WTC11 (cell line): Measurements from ENCODE around the gene MYOM1. TPM values are rescaled to one million over a fixed set of nuclear protein-coding genes. Genes with fewer than 3 reads are reported as not detected.

Experiments used
- ATAC-seq: fragments of 200-7000 bp; cut with Tn5 transposase; 2 replicates; pipeline ENCODE4 v1.10.0; 2021; ENCODE audit warnings: mild to moderate bottlenecking, moderate library complexity
- CTCF ChIA-PET: fragments of 300-600 bp; sonication (Branson Sonifier 250); formaldehyde crosslinking; loops from one replicate; lab custom pipeline; 2021; ENCODE audit warnings: antibody characterized with exemption; lab: Charles Lee
- POLR2A ChIA-PET: fragments of 350-600 bp; sonication (Branson Sonifier 250); formaldehyde crosslinking; loops from one replicate; lab custom pipeline; 2021; ENCODE audit warnings: antibody characterized with exemption; lab: Charles Lee
- DNase-seq: peaks from one replicate; pipeline ENCODE4 v3.0.0; 2021; ENCODE audit warnings: low spot score
- H3K27ac Mint-ChIP-seq: 2 replicates; pipeline ENCODE4 v1.8.0; 2021; ENCODE audit warnings: mixed read lengths
- H3K27me3 Mint-ChIP-seq: 2 replicates; pipeline ENCODE4 v1.8.0; 2021; ENCODE audit warnings: low read depth, mild to moderate bottlenecking, moderate library complexity, mixed read lengths
- H3K36me3 Mint-ChIP-seq: 2 replicates; pipeline ENCODE4 v1.8.0; 2021; ENCODE audit warnings: mixed read lengths
- H3K4me1 Mint-ChIP-seq: 2 replicates; pipeline ENCODE4 v1.8.0; 2022; ENCODE audit warnings: mixed read lengths
- H3K4me3 Mint-ChIP-seq: 2 replicates; pipeline ENCODE4 v1.8.0; 2021; ENCODE audit warnings: mild to moderate bottlenecking, moderate library complexity, mixed read lengths
- H3K9me3 Mint-ChIP-seq: 2 replicates; pipeline ENCODE4 v1.8.0; 2021; ENCODE audit warnings: mixed read lengths
- ATF1 ChIP-seq: sonication (generic); formaldehyde crosslinking; IDR thresholded peaks from 2 replicates; pipeline ENCODE4 v1.8.1; 2023; ENCODE audit warnings: mild to moderate bottlenecking, moderate library complexity, missing genetic modification reagents
- CREM ChIP-seq: sonication (generic); formaldehyde crosslinking; IDR thresholded peaks from 2 replicates; pipeline ENCODE4 v1.8.1; 2022; ENCODE audit warnings: mild to moderate bottlenecking, missing genetic modification reagents, moderate library complexity
- EMX1 ChIP-seq: fragments of 250-450 bp; sonication (Bioruptor Pico); IDR thresholded peaks from 2 replicates; pipeline ENCODE4 v1.8.0; 2021; ENCODE audit warnings: mild to moderate bottlenecking
- ESRRA ChIP-seq: sonication (generic); formaldehyde crosslinking; IDR thresholded peaks from 2 replicates; pipeline ENCODE4 v1.8.1; 2022; ENCODE audit warnings: mild to moderate bottlenecking, missing genetic modification reagents, borderline replicate concordance
- MYBL2 ChIP-seq: sonication (generic); formaldehyde crosslinking; IDR thresholded peaks from 2 replicates; pipeline ENCODE4 v1.8.1; 2023; ENCODE audit warnings: mild to moderate bottlenecking, moderate library complexity, missing genetic modification reagents
- NR2C2 ChIP-seq: sonication (generic); formaldehyde crosslinking; IDR thresholded peaks from 2 replicates; pipeline ENCODE4 v1.8.0; 2022; ENCODE audit warnings: mild to moderate bottlenecking, missing genetic modification reagents
- TP53 ChIP-seq: sonication (generic); formaldehyde crosslinking; IDR thresholded peaks from 2 replicates; pipeline ENCODE4 v1.8.1; 2023; ENCODE audit warnings: mild to moderate bottlenecking, missing genetic modification reagents
- ZNF138 ChIP-seq: sonication (generic); formaldehyde crosslinking; conservative IDR thresholded peaks from 2 replicates; pipeline ENCODE4 v1.8.1; 2022; ENCODE audit warnings: mild to moderate bottlenecking, moderate library complexity, missing genetic modification reagents
- ZNF416 ChIP-seq: fragments of 250-450 bp; sonication (Bioruptor Pico); IDR thresholded peaks from 2 replicates; pipeline ENCODE4 v1.9.0; 2021; ENCODE audit warnings: mild to moderate bottlenecking, inconsistent platforms
- total RNA-seq: library from RNA; stranded (reverse); gene quantifications from 3 replicates; pipeline ENCODE4 v1.2.3, GENCODE V29; 2021
- TF ChIP-seq, protein P1 (sequence below): fragments of 250-450 bp; sonication (Bioruptor Pico); IDR thresholded peaks from 2 replicates; pipeline ENCODE4 v2.1.2; 2022; ENCODE audit warnings: mild to moderate bottlenecking, moderate library complexity
- TF ChIP-seq, protein P2 (sequence below): sonication (generic); formaldehyde crosslinking; IDR thresholded peaks from 2 replicates; pipeline ENCODE4 v1.8.1; 2023; ENCODE audit warnings: mild to moderate bottlenecking, missing genetic modification reagents
- TF ChIP-seq, protein P3 (sequence below): sonication (generic); formaldehyde crosslinking; IDR thresholded peaks from 2 replicates; pipeline ENCODE4 v1.8.1; 2022; ENCODE audit warnings: mild to moderate bottlenecking, missing genetic modification reagents, moderate library complexity, borderline replicate concordance
- TF ChIP-seq, protein P4 (sequence below): sonication (generic); formaldehyde crosslinking; IDR thresholded peaks from 2 replicates; pipeline ENCODE4 v1.8.1; 2023; ENCODE audit warnings: mild to moderate bottlenecking, missing genetic modification reagents, moderate library complexity
- TF ChIP-seq, protein P5 (sequence below): sonication (generic); formaldehyde crosslinking; IDR thresholded peaks from 2 replicates; pipeline ENCODE4 v1.8.0; 2022; ENCODE audit warnings: missing genetic modification reagents
- TF ChIP-seq, protein P6 (sequence below): sonication (generic); formaldehyde crosslinking; IDR thresholded peaks from 2 replicates; pipeline ENCODE4 v1.8.0; 2023; ENCODE audit warnings: mild to moderate bottlenecking, missing genetic modification reagents
- TF ChIP-seq, protein P7 (sequence below): fragments of 250-450 bp; sonication (Bioruptor Pico); IDR thresholded peaks from 2 replicates; pipeline ENCODE4 v1.9.0; 2021; ENCODE audit warnings: mild to moderate bottlenecking
- TF ChIP-seq, protein P8 (sequence below): fragments of 200-600 bp; IDR thresholded peaks from 2 replicates; pipeline ENCODE4 v1.8.0; 2022; ENCODE audit warnings: antibody characterized with exemption

Gene MYOM1
- total RNA-seq, 1 experiment from 2014 or later = 0.35 TPM

DNA sequence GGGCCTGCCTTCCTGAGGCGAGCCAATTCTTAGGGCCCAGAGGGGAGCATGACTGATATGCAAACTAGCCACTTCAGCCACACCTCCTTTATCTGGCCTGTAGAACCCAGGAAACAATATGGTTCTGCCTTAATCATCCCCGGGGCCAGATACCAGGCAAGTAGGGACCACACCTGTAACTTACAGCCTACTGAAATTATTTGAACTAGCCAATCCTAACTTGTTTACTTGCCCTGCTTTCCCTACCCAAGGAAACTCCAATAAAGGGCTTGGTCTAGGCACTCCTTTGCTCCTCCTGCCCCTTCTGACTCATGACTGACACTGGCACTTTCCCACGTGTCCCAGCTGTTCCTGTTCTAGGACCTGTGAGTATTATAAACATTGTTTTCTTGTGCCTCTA is 57.6 kb downstream of the MYOM1 start:
- no peaks in the 10 kb centered on the region for H3K36me3 Mint-ChIP-seq
- H3K4me3 Mint-ChIP-seq = no peak overlapping the region
- TF ChIP-seq NR2C2 (CRISPR knock-in tag) (no peak), ZNF416 (CRISPR knock-in tag) (no peak), CREM (CRISPR knock-in tag) (no peak), EMX1 (CRISPR knock-in tag) (no peak), ESRRA (CRISPR knock-in tag) (no peak), TP53 (CRISPR knock-in tag) (no peak), MYBL2 (CRISPR knock-in tag) (no peak)
- TF ChIP-seq, protein P1, sequence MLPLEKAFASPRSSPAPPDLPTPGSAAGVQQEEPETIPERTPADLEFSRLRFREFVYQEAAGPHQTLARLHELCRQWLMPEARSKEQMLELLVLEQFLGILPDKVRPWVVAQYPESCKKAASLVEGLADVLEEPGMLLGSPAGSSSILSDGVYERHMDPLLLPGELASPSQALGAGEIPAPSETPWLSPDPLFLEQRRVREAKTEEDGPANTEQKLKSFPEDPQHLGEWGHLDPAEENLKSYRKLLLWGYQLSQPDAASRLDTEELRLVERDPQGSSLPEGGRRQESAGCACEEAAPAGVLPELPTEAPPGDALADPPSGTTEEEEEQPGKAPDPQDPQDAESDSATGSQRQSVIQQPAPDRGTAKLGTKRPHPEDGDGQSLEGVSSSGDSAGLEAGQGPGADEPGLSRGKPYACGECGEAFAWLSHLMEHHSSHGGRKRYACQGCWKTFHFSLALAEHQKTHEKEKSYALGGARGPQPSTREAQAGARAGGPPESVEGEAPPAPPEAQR = no peak
- TF ChIP-seq, protein P2, sequence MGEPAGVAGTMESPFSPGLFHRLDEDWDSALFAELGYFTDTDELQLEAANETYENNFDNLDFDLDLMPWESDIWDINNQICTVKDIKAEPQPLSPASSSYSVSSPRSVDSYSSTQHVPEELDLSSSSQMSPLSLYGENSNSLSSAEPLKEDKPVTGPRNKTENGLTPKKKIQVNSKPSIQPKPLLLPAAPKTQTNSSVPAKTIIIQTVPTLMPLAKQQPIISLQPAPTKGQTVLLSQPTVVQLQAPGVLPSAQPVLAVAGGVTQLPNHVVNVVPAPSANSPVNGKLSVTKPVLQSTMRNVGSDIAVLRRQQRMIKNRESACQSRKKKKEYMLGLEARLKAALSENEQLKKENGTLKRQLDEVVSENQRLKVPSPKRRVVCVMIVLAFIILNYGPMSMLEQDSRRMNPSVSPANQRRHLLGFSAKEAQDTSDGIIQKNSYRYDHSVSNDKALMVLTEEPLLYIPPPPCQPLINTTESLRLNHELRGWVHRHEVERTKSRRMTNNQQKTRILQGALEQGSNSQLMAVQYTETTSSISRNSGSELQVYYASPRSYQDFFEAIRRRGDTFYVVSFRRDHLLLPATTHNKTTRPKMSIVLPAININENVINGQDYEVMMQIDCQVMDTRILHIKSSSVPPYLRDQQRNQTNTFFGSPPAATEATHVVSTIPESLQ = no peak
- TF ChIP-seq, protein P3, sequence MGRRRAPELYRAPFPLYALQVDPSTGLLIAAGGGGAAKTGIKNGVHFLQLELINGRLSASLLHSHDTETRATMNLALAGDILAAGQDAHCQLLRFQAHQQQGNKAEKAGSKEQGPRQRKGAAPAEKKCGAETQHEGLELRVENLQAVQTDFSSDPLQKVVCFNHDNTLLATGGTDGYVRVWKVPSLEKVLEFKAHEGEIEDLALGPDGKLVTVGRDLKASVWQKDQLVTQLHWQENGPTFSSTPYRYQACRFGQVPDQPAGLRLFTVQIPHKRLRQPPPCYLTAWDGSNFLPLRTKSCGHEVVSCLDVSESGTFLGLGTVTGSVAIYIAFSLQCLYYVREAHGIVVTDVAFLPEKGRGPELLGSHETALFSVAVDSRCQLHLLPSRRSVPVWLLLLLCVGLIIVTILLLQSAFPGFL (CRISPR knock-in tag) = no peak
- H3K27me3 Mint-ChIP-seq = no peaks in the 10 kb centered on the region
- ChIA-PET POLR2A (no interaction called here), CTCF (no interaction called here)
- no peak overlapping the region for H3K27ac Mint-ChIP-seq
- ATAC-seq (peak; percentile 81), DNase-seq (no peak)
- H3K9me3 Mint-ChIP-seq = peaks cover 3% of the 10 kb centered on the region; the same call in 1 of the 2 replicates
- peaks cover 4% of the 10 kb centered on the region for H3K4me1 Mint-ChIP-seq

DNA sequence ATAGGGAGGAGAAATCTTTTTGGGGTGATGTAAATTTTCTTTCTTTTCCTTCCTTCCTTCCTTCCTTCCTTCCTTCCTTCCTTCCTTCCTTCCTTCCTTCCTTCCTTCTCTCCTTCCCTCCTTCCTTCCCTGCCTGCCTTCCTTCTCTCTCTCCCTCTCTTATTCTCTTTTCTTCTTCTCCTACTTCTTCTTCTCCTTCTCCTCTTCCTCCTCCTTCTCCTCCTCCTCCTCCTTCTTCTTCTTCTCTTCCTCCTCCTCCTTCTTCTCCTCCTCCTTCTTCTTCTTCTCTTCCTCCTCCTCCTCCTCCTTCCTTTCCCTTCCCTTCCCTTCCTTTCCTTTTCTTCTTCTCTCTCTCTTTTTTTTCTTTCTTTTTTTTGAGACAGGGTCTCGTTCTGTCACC is 59.9 kb downstream of the MYOM1 start:
- no peaks in the 10 kb centered on the region for H3K27me3 Mint-ChIP-seq
- no peak overlapping the region for H3K27ac Mint-ChIP-seq
- no peak overlapping the region for H3K4me3 Mint-ChIP-seq
- ChIA-PET CTCF (interaction anchor here (1.0 kb wide), 1 partner anchor 86 kb away, joined by 4 read pairs; no protein-coding TSS in a partner anchor), POLR2A (no interaction called here)
- no peak for DNase-seq
- no peaks in the 10 kb centered on the region for H3K36me3 Mint-ChIP-seq
- H3K9me3 Mint-ChIP-seq = peaks cover 3% of the 10 kb centered on the region; the same call in 1 of the 2 replicates
- ATAC-seq = no peak
- H3K4me1 Mint-ChIP-seq = peaks cover 4% of the 10 kb centered on the region
- TF ChIP-seq ZNF138 (CRISPR knock-in tag) = no peak
- TF ChIP-seq, protein P4, sequence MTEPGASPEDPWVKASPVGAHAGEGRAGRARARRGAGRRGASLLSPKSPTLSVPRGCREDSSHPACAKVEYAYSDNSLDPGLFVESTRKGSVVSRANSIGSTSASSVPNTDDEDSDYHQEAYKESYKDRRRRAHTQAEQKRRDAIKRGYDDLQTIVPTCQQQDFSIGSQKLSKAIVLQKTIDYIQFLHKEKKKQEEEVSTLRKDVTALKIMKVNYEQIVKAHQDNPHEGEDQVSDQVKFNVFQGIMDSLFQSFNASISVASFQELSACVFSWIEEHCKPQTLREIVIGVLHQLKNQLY (CRISPR knock-in tag) = no peak
- TF ChIP-seq, protein P5, sequence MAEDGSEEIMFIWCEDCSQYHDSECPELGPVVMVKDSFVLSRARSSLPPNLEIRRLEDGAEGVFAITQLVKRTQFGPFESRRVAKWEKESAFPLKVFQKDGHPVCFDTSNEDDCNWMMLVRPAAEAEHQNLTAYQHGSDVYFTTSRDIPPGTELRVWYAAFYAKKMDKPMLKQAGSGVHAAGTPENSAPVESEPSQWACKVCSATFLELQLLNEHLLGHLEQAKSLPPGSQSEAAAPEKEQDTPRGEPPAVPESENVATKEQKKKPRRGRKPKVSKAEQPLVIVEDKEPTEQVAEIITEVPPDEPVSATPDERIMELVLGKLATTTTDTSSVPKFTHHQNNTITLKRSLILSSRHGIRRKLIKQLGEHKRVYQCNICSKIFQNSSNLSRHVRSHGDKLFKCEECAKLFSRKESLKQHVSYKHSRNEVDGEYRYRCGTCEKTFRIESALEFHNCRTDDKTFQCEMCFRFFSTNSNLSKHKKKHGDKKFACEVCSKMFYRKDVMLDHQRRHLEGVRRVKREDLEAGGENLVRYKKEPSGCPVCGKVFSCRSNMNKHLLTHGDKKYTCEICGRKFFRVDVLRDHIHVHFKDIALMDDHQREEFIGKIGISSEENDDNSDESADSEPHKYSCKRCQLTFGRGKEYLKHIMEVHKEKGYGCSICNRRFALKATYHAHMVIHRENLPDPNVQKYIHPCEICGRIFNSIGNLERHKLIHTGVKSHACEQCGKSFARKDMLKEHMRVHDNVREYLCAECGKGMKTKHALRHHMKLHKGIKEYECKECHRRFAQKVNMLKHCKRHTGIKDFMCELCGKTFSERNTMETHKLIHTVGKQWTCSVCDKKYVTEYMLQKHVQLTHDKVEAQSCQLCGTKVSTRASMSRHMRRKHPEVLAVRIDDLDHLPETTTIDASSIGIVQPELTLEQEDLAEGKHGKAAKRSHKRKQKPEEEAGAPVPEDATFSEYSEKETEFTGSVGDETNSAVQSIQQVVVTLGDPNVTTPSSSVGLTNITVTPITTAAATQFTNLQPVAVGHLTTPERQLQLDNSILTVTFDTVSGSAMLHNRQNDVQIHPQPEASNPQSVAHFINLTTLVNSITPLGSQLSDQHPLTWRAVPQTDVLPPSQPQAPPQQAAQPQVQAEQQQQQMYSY (CRISPR knock-in tag) = no peak
- TF ChIP-seq, protein P6, sequence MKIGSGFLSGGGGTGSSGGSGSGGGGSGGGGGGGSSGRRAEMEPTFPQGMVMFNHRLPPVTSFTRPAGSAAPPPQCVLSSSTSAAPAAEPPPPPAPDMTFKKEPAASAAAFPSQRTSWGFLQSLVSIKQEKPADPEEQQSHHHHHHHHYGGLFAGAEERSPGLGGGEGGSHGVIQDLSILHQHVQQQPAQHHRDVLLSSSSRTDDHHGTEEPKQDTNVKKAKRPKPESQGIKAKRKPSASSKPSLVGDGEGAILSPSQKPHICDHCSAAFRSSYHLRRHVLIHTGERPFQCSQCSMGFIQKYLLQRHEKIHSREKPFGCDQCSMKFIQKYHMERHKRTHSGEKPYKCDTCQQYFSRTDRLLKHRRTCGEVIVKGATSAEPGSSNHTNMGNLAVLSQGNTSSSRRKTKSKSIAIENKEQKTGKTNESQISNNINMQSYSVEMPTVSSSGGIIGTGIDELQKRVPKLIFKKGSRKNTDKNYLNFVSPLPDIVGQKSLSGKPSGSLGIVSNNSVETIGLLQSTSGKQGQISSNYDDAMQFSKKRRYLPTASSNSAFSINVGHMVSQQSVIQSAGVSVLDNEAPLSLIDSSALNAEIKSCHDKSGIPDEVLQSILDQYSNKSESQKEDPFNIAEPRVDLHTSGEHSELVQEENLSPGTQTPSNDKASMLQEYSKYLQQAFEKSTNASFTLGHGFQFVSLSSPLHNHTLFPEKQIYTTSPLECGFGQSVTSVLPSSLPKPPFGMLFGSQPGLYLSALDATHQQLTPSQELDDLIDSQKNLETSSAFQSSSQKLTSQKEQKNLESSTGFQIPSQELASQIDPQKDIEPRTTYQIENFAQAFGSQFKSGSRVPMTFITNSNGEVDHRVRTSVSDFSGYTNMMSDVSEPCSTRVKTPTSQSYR = no peak
- TF ChIP-seq, protein P7, sequence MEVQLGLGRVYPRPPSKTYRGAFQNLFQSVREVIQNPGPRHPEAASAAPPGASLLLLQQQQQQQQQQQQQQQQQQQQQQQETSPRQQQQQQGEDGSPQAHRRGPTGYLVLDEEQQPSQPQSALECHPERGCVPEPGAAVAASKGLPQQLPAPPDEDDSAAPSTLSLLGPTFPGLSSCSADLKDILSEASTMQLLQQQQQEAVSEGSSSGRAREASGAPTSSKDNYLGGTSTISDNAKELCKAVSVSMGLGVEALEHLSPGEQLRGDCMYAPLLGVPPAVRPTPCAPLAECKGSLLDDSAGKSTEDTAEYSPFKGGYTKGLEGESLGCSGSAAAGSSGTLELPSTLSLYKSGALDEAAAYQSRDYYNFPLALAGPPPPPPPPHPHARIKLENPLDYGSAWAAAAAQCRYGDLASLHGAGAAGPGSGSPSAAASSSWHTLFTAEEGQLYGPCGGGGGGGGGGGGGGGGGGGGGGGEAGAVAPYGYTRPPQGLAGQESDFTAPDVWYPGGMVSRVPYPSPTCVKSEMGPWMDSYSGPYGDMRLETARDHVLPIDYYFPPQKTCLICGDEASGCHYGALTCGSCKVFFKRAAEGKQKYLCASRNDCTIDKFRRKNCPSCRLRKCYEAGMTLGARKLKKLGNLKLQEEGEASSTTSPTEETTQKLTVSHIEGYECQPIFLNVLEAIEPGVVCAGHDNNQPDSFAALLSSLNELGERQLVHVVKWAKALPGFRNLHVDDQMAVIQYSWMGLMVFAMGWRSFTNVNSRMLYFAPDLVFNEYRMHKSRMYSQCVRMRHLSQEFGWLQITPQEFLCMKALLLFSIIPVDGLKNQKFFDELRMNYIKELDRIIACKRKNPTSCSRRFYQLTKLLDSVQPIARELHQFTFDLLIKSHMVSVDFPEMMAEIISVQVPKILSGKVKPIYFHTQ = no peak
- TF ChIP-seq, protein P8, sequence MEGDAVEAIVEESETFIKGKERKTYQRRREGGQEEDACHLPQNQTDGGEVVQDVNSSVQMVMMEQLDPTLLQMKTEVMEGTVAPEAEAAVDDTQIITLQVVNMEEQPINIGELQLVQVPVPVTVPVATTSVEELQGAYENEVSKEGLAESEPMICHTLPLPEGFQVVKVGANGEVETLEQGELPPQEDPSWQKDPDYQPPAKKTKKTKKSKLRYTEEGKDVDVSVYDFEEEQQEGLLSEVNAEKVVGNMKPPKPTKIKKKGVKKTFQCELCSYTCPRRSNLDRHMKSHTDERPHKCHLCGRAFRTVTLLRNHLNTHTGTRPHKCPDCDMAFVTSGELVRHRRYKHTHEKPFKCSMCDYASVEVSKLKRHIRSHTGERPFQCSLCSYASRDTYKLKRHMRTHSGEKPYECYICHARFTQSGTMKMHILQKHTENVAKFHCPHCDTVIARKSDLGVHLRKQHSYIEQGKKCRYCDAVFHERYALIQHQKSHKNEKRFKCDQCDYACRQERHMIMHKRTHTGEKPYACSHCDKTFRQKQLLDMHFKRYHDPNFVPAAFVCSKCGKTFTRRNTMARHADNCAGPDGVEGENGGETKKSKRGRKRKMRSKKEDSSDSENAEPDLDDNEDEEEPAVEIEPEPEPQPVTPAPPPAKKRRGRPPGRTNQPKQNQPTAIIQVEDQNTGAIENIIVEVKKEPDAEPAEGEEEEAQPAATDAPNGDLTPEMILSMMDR = no peak
- TF ChIP-seq ATF1 (CRISPR knock-in tag) = no peak
- TF ChIP-seq, protein P1 = no peak
